ENCODE measurements around the gene SERPINA7.
"Not testable (repeated sequence)": the region's sequence is repeated elsewhere in the genome, so short reads cannot be mapped to it uniquely, and the experiment has no call there.

SERPINA7 gene

GRCh38 chrX:106038625-106039024, at the start of gene SERPINA7:
TSS of gene SERPINA7 (minus strand) at chrX:106038727. CDS start at chrX:106037058, 1,669 bp downstream.
- DNase-seq (ENCODE audit: low spot score) = no peak

- no peak for DNase-seq (ENCODE audit: low spot score)
These were observed 30.5 kb upstream of the SERPINA7 start for GRCh38 chrX:106069048-106069447.

GRCh38 chrX:106050054-106050453, 11.5 kb upstream of the SERPINA7 start:
- DNase-seq (ENCODE audit: low spot score) = no peak

GRCh38 chrX:106042296-106042695, 3.8 kb upstream of the SERPINA7 start:
- no peak for DNase-seq (ENCODE audit: low spot score)

GRCh38 chrX:106040861-106041260, 2.3 kb upstream of the SERPINA7 start:
- DNase-seq (ENCODE audit: low spot score) = no peak

DNA sequence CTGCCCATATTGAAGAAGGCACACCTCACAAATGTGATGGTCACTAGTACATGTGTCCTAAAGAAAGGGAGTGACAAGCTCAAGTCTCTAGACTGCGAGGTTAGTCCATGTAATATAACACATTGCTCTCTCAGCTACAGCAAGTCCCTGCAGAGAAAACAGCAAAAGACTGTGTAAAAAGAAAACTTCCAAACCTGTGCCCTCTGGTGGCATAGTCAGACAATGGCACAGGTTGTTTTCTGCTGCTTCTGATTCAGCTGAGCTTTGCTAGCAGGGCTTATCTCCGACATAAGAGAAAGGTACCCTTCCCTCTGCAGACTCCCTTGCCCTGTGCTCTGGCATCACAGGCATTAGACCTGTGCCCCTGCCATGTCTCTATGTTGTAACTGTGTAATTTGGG, 1.4 kb upstream of the SERPINA7 start:
- DNase-seq (ENCODE audit: low spot score) = no peak

DNA sequence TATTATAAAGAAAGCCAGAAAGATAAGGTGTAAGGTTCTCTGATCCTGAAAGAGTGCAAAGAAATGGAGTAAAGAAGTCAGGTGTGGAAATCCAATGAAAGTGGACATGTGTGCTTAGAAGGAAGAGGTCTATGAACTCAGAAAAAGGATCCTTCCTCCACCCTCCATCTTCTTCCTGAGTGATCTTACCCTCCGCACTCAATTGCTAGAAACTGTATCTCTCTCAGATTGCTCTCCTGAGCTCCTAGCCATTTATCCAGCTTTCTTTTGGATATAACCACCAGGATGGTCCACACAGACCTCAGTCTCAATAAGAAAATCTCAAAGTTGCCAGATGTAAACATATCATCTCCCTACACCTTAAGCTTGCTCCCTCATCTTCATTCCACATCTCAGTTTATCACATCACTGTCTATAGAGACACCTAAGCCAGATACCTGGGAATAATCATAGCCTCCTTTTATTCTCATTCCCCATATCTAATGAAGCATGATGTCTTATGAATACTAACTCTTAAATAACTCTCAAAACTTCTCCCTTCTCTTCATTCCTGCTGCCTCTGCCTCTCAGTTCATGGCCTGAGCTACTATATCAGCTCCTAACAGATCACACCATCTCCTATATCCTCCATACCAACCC, 573 bp downstream of the SERPINA7 start:
- no peak for DNase-seq (ENCODE audit: low spot score)

- DNase-seq (ENCODE audit: low spot score) = no peak
These were observed 1.8 kb downstream of the SERPINA7 start for GRCh38 chrX:106036716-106037115.

GRCh38 chrX:106035064-106035463, 3.5 kb downstream of the SERPINA7 start:
- DNase-seq (ENCODE audit: low spot score) = no peak

- DNase-seq (ENCODE audit: low spot score) = no peak
These were observed 14.6 kb downstream of the SERPINA7 start for GRCh38 chrX:106023947-106024346.

- DNase-seq (ENCODE audit: low spot score) = no peak
These were observed 16.3 kb downstream of the SERPINA7 start for GRCh38 chrX:106022238-106022637.

- DNase-seq (ENCODE audit: low spot score) = no peak
These were observed 24.3 kb downstream of the SERPINA7 start for GRCh38 chrX:106014119-106014775.

GRCh38 chrX:106009145-106009544, 29.4 kb downstream of the SERPINA7 start:
- DNase-seq (ENCODE audit: low spot score) = no peak

DNA sequence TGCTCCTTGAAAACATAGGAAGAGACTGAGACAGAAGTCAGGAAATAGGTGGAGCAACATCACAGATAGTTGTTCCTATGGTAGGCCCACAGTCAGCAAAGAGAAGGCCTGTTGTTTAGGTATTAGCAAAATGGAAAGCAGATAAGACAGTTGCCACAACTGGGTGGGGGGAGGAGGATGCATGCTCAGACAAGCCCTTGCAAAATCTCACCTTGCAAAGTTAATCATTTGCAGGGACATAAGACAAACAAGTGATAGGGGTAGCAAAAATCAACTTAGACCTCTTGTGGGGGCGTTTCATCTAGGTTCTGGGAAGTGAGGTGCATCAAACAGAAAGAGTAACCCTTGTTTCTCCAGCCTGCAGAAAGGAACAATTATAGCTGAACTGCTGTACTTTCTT, 30.7 kb downstream of the SERPINA7 start:
- DNase-seq (ENCODE audit: low spot score) = no peak

- DNase-seq (ENCODE audit: low spot score) = no peak
These were observed 32.8 kb downstream of the SERPINA7 start for GRCh38 chrX:106005684-106006083.

- not testable (repeated sequence) for DNase-seq (ENCODE audit: low spot score)
These were observed 37.9 kb downstream of the SERPINA7 start for GRCh38 chrX:106000609-106001008.

DNA sequence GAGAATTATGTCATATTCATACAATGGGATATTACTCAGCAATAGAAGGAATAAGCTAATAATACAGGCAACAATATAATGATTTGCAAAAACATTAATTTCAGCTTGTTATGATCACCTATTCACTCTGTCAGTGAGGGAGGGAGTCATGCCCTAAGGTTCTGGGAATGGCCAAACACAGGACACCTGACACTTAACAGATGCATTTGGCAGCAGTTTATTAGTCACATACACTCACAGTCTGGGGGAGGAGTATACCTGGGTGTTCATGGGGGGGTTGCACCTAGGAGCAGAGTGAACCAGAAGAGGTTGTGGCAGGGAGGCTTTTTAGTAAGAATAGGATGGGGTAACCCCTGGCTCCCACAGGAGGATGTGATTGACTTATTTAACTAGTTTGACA, 38.3 kb downstream of the SERPINA7 start:
- no peak for DNase-seq (ENCODE audit: low spot score)

GRCh38 chrX:105999294-105999693, 39.2 kb downstream of the SERPINA7 start:
- DNase-seq (ENCODE audit: low spot score) = no peak

DNA sequence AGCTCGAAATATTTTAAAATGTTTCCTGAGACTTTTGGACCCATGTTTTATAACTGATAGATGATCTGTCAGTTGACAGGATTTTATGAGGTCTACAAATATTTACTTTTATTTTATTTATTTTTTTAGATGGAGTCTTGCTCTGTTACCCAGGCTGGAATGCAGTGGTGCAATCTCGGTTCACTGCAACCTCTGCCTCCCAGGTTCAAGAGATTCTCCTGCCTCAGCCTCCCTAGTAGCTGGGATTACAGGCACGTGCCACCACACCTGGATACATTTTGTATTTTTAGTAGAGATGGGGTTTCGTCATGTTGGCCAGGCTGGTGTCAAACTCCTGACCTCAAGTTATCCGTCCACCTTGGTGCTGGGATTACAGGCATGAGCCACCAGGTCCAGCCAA, 50.0 kb downstream of the SERPINA7 start:
- not testable (repeated sequence) for DNase-seq (ENCODE audit: low spot score)

All from CD4-positive, alpha-beta T cell treated with Interleukin-6 at 100 ng/mL for 8 hours (primary cell).